Measurements from ENCODE around the gene UNG.

Gene UNG

GRCh38 chr12:109115758-109116610, 18.6 kb downstream of the UNG start, which contains the start of gene ACACB:
TSS of gene ACACB (plus strand) at chr12:109116587. CDS start at chr12:109139406, 22,819 bp downstream.
- Histone ChIP-seq H3K4me2 (ENCODE audit: insufficient read depth, low read length) (no peak within 1 kb of the TSS), H2AFZ (ENCODE audit: low read depth, low read length) (peak within 1 kb of the TSS; percentile 30; the same call in 1 of the 2 replicates), H3K9me3 (ENCODE audit: insufficient read depth, low read length, severe bottlenecking) (no peaks in the 10 kb centered on the region), H3K9ac (ENCODE audit: low read depth, low read length) (no peak within 1 kb of the TSS), H3K27ac (ENCODE audit: low read length) (peak within 1 kb of the TSS; percentile 41; the same call in 1 of the 2 replicates), H4K20me1 (ENCODE audit: insufficient read depth, low read length) (0 out of 2 replicates have a peak, but pooled peaks cover 3% of the 10 kb centered on the region), H3K36me3 (ENCODE audit: insufficient read depth, low read length) (0 out of 2 replicates have a peak, but pooled peaks cover 3% of the 10 kb centered on the region), H3K27me3 (ENCODE audit: insufficient read depth, low read length, poor library complexity) (no peaks in the 10 kb centered on the region), H3K79me2 (ENCODE audit: insufficient read depth, low read length) (no peaks in the 10 kb centered on the region), H3K4me3 (ENCODE audit: low read depth in 1 of 2, low read length in 2 of 2) (no peak within 1 kb of the TSS), H3K4me1 (ENCODE audit: insufficient read depth, low read length) (peaks cover 21% of the 10 kb centered on the region)
- ATAC-seq (ENCODE audit: insufficient read depth, low read depth) (peak; percentile 93), DNase-seq (peak; percentile 64)
- no peak for TF ChIP-seq EZH2 (IDR thresholded peaks at IDR 0.05; ENCODE audit: borderline replicate concordance, low read depth, low read length, severe bottlenecking)
- TF ChIP-seq CTCF (IDR thresholded peaks at IDR 0.05; ENCODE audit: borderline replicate concordance, extremely low read depth, low read length, poor library complexity, severe bottlenecking), result no peak

GRCh38 chr12:109116611-109116949, 19.2 kb downstream of the UNG start:
- H3K79me2 ChIP-seq (ENCODE audit: insufficient read depth, low read length), result no peaks in the 10 kb centered on the region
- peak overlapping the region; percentile 30; the same call in 1 of the 2 replicates for H2AFZ ChIP-seq (ENCODE audit: low read depth, low read length)
- no peaks in the 10 kb centered on the region for H3K36me3 ChIP-seq (ENCODE audit: insufficient read depth, low read length)
- H3K27me3 ChIP-seq (ENCODE audit: insufficient read depth, low read length, poor library complexity), result no peaks in the 10 kb centered on the region
- DNase-seq (no peak), ATAC-seq (ENCODE audit: insufficient read depth, low read depth) (no peak)
- no peaks in the 10 kb centered on the region for H3K9me3 ChIP-seq (ENCODE audit: insufficient read depth, low read length, severe bottlenecking)
- no peak for TF ChIP-seq EZH2 (IDR thresholded peaks at IDR 0.05; ENCODE audit: borderline replicate concordance, low read depth, low read length, severe bottlenecking)
- no peak for TF ChIP-seq CTCF (IDR thresholded peaks at IDR 0.05; ENCODE audit: borderline replicate concordance, extremely low read depth, low read length, poor library complexity, severe bottlenecking)
- H3K4me2 ChIP-seq (ENCODE audit: insufficient read depth, low read length), result no peak overlapping the region
- no peak overlapping the region for H3K4me3 ChIP-seq (ENCODE audit: low read depth in 1 of 2, low read length in 2 of 2)
- H3K9ac ChIP-seq (ENCODE audit: low read depth, low read length), result no peak overlapping the region
- no peak overlapping the region; the same call in 1 of the 2 replicates for H3K27ac ChIP-seq (ENCODE audit: low read length)
- peaks cover 21% of the 10 kb centered on the region for H3K4me1 ChIP-seq (ENCODE audit: insufficient read depth, low read length)
- no peaks in the 10 kb centered on the region for H4K20me1 ChIP-seq (ENCODE audit: insufficient read depth, low read length)

- H3K4me1 ChIP-seq (ENCODE audit: insufficient read depth, low read length), result peaks cover 21% of the 10 kb centered on the region
- no peak for ATAC-seq (ENCODE audit: insufficient read depth, low read depth)
- no peak overlapping the region for H2AFZ ChIP-seq (ENCODE audit: low read depth, low read length)
- no peaks in the 10 kb centered on the region for H3K9me3 ChIP-seq (ENCODE audit: insufficient read depth, low read length, severe bottlenecking)
- no peaks in the 10 kb centered on the region for H3K36me3 ChIP-seq (ENCODE audit: insufficient read depth, low read length)
- H3K79me2 ChIP-seq (ENCODE audit: insufficient read depth, low read length), result no peaks in the 10 kb centered on the region
- no peaks in the 10 kb centered on the region for H3K27me3 ChIP-seq (ENCODE audit: insufficient read depth, low read length, poor library complexity)
- TF ChIP-seq EZH2 (IDR thresholded peaks at IDR 0.05; ENCODE audit: borderline replicate concordance, low read depth, low read length, severe bottlenecking), result no peak
- TF ChIP-seq CTCF (IDR thresholded peaks at IDR 0.05; ENCODE audit: borderline replicate concordance, extremely low read depth, low read length, poor library complexity, severe bottlenecking), result no peak
- H4K20me1 ChIP-seq (ENCODE audit: insufficient read depth, low read length), result no peaks in the 10 kb centered on the region
- H3K9ac ChIP-seq (ENCODE audit: low read depth, low read length), result no peak overlapping the region
- no peak overlapping the region for H3K27ac ChIP-seq (ENCODE audit: low read length)
- no peak overlapping the region for H3K4me3 ChIP-seq (ENCODE audit: low read depth in 1 of 2, low read length in 2 of 2)
- DNase-seq, result no peak
- no peak overlapping the region for H3K4me2 ChIP-seq (ENCODE audit: insufficient read depth, low read length)
These were observed 22.7 kb downstream of the UNG start for GRCh38 chr12:109120095-109120494.

All from DND-41 (cell line).